ENCODE measurements around the gene FAM228A. TPM values are rescaled to one million over a fixed set of nuclear protein-coding genes. Genes with fewer than 3 reads are reported as not detected.

FAM228A gene
- total RNA-seq, 3 donors from 2014 or later = 0.66 to 2.6 (median 0.88) TPM

DNA sequence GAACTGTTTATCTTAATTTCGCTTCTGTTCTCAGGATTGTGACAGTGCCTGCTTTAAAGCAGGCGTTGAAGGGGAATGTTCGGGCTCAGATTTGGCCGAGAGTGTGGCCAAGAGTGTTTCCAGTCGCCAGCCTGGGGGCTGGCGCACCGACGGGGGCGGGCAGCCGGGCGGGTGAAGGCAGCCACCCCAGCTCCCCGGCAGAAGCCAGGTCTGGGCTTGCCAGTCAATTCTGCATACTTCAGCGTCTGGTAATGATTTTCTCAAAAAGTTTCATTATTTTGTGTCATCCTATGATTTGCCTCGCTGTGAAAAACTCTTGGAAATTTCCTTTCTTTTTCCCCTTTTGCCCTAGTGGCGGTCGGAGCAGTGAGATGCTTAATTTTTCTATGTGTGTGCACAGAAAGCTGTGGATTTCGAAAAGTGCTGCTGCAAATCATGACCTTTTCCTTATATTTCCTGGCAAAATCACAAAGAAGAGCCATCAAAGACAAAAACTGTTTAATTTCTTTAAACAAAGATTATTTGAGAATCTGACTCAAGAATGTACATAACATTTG lies 856 bp downstream of the FAM228A start:
- Histone ChIP-seq H3K9me3 (peaks cover 0 to 4% of the 10 kb centered on the region in 2 donors), H3K36me3 (no peaks in the 10 kb centered on the region), H3K4me1 (no peaks in the 10 kb centered on the region), H3K27ac (peak overlapping the region in 1 of 2 donors; percentile 4), H3K4me3 (peak overlapping the region; percentile 6 to 57 (median 30)), H3K27me3 (no peaks in the 10 kb centered on the region)
- TF ChIP-seq, protein P1, sequence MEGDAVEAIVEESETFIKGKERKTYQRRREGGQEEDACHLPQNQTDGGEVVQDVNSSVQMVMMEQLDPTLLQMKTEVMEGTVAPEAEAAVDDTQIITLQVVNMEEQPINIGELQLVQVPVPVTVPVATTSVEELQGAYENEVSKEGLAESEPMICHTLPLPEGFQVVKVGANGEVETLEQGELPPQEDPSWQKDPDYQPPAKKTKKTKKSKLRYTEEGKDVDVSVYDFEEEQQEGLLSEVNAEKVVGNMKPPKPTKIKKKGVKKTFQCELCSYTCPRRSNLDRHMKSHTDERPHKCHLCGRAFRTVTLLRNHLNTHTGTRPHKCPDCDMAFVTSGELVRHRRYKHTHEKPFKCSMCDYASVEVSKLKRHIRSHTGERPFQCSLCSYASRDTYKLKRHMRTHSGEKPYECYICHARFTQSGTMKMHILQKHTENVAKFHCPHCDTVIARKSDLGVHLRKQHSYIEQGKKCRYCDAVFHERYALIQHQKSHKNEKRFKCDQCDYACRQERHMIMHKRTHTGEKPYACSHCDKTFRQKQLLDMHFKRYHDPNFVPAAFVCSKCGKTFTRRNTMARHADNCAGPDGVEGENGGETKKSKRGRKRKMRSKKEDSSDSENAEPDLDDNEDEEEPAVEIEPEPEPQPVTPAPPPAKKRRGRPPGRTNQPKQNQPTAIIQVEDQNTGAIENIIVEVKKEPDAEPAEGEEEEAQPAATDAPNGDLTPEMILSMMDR (IDR thresholded peaks at IDR 0.05) = no peak
- TF ChIP-seq POLR2AphosphoS5 (IDR thresholded peaks at IDR 0.05) (no peak), POLR2A (IDR thresholded peaks at IDR 0.05) (no peak)
- DNase-seq (ENCODE audit: low spot score in 2 of 2) = no peak
- intact Hi-C loops (cut with DNase I; ENCODE audit: low total_unique reads) = no loop called here

DNA sequence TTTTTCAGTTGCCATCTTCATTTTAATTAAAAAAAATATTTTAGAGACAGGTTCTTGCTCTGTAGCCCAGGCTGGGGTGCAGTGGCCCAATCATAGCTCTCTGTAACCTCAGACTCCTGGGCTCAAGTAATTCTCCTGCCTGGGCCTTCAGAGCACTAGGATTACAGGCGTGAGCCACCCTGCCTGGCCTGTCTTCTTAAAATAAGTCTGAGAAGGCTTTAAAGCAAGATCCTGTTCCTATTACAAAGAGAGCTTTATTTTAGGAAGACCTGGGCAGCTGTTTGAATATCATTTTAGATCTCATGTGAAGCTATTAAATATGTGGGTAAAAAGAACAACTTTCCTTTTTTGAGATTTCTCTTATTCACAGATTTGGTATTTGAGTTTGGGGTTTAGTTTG lies 1.5 kb downstream of the FAM228A start:
- no peaks in the 10 kb centered on the region for H3K27me3 ChIP-seq
- DNase-seq (ENCODE audit: low spot score in 2 of 2) = no peak
- no peak overlapping the region for H3K27ac ChIP-seq
- intact Hi-C loops (cut with DNase I; ENCODE audit: low total_unique reads) = no loop called here
- H3K4me3 ChIP-seq = no peak overlapping the region
- H3K4me1 ChIP-seq = no peaks in the 10 kb centered on the region
- TF ChIP-seq, protein P1 (IDR thresholded peaks at IDR 0.05) = no peak
- TF ChIP-seq POLR2AphosphoS5 (IDR thresholded peaks at IDR 0.05) = no peak
- H3K36me3 ChIP-seq = no peaks in the 10 kb centered on the region
- peaks cover 0 to 4% of the 10 kb centered on the region in 2 donors for H3K9me3 ChIP-seq

DNA sequence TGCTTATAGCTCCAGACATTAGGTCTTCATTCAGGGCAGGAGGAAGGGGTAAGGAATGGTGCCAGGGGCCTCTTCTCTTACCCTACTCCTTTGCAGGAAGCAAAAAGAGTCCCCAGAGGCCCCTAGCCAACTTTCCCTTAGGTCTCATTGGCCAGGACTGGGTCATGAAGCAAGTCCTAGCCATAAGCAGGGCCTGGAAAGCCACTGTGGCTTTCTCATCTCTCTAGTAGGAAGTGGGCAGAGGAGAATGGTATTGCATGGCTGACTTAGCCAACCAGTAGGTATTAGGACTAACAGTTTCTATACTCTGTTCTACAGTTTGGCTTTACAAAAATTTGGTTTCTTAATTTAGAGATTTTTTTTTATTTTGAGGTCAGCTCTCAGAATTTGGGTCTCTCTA lies 4.8 kb downstream of the FAM228A start:
- H3K9me3 ChIP-seq = peaks cover 0 to 2% of the 10 kb centered on the region in 2 donors
- H3K4me3 ChIP-seq = no peak overlapping the region
- intact Hi-C loops (cut with DNase I; ENCODE audit: low total_unique reads) = no loop called here

DNA sequence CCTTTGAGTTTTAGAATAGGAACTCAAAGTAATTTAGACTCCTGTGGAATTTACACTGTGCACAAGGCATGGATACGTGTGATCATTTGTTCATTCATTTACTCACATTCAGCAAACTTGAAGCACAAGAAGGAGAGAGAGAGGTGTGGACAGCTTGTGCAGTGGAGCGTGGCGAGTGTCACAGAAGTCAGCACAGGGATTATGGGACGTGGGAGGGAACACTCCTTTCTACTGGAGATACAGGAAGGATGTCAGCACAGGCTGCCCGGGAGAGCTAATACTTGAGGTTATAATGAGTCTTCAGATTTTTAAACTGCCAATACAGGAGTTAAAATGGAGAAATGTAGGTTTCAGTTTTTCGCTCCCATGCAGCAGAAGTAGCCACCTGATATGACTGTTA lies 7.0 kb downstream of the FAM228A start:
- intact Hi-C loops (cut with DNase I; ENCODE audit: low total_unique reads) = no loop called here
- Histone ChIP-seq H3K27me3 (no peaks in the 10 kb centered on the region), H3K9me3 (no peaks in the 10 kb centered on the region), H3K27ac (no peak overlapping the region), H3K36me3 (no peaks in the 10 kb centered on the region), H3K4me1 (no peaks in the 10 kb centered on the region), H3K4me3 (no peak overlapping the region)
- no peak for DNase-seq (ENCODE audit: low spot score in 2 of 2)
- TF ChIP-seq POLR2A (IDR thresholded peaks at IDR 0.05) (no peak), POLR2AphosphoS5 (IDR thresholded peaks at IDR 0.05) (no peak)
- TF ChIP-seq, protein P1 (IDR thresholded peaks at IDR 0.05) = no peak

More for the DNA sequence above, 4.8 kb downstream of the FAM228A start:
- no peaks in the 10 kb centered on the region for H3K27me3 ChIP-seq
- no peaks in the 10 kb centered on the region for H3K4me1 ChIP-seq
- TF ChIP-seq, protein P1 (IDR thresholded peaks at IDR 0.05) = no peak
- no peak for TF ChIP-seq POLR2A (IDR thresholded peaks at IDR 0.05)
- TF ChIP-seq POLR2AphosphoS5 (IDR thresholded peaks at IDR 0.05) = no peak
- no peak for DNase-seq (ENCODE audit: low spot score in 2 of 2)
- no peaks in the 10 kb centered on the region for H3K36me3 ChIP-seq
- H3K27ac ChIP-seq = no peak overlapping the region

DNA sequence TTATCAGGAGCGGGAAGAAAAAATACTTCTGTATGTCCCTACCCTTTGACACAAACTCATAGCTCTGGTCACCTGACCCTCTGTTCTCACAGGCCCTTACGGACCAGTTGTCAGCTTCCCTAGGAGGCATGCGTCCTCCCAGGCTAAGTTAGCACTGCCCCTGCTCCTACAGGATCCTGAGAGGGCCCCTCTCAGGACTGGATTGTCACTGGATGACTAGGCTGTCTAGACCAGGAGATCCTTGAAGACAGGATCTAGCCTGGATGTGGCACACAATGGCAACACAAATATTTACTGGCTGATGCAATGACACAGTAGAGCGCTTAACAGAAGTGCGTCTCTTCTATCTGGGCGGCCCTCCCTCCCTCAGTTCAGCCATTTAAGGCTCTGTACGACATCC lies 7.7 kb downstream of the FAM228A start:
- Histone ChIP-seq H3K27ac (no peak overlapping the region), H3K27me3 (no peaks in the 10 kb centered on the region), H3K9me3 (no peaks in the 10 kb centered on the region), H3K36me3 (no peaks in the 10 kb centered on the region), H3K4me3 (no peak overlapping the region), H3K4me1 (no peaks in the 10 kb centered on the region)
- DNase-seq (ENCODE audit: low spot score in 2 of 2) = no peak
- TF ChIP-seq POLR2AphosphoS5 (IDR thresholded peaks at IDR 0.05) (no peak), POLR2A (IDR thresholded peaks at IDR 0.05) (no peak)
- intact Hi-C loops (cut with DNase I; ENCODE audit: low total_unique reads) = no loop called here
